Measurements from ENCODE around the gene PDLIM7. TPM values are rescaled to one million over a fixed set of nuclear protein-coding genes. Genes with fewer than 3 reads are reported as not detected.
"Not testable (repeated sequence)": the region's sequence is repeated elsewhere in the genome, so short reads cannot be mapped to it uniquely, and the experiment has no call there.

PDLIM7 gene
- 10 to 100 TPM; 41.2 to 42.2 TPM for total RNA-seq

GRCh38 chr5:177497292-177498012 lies at the start of gene PDLIM7:
Gene PDLIM7 (minus strand): TSS chr5:177497604. CDS start chr5:177496512, 1,092 bp downstream.
- CTCF ChIA-PET: interaction anchor here (0.5 to 7.0 kb wide), 8 partner anchors 11 to 563 kb away, joined by 3 to 72 read pairs (median 4); no protein-coding TSS in a partner anchor
- no peak within 1 kb of the TSS for H3K27ac Mint-ChIP-seq
- peak; percentile 96 for DNase-seq
- H3K9me3 Mint-ChIP-seq: no peaks in the 10 kb centered on the region
- H3K4me3 Mint-ChIP-seq: peak within 1 kb of the TSS; percentile 84
- peaks cover 35% of the 10 kb centered on the region for H3K4me1 Mint-ChIP-seq (ENCODE audit: low read depth)
- H3K27me3 Mint-ChIP-seq (ENCODE audit: low read depth): peaks cover 14% of the 10 kb centered on the region
- intact Hi-C loops (cut with micrococcal nuclease): loop anchor here (1.0 kb wide), 9 partner anchors 18 to 364 kb away; partner anchors contain the start of genes DBN1, FAM193B, GRK6 and NSD1
- H3K36me3 Mint-ChIP-seq (ENCODE audit: low read depth): no peaks in the 10 kb centered on the region

- H3K4me1 Mint-ChIP-seq (ENCODE audit: low read depth): peaks cover 22% of the 10 kb centered on the region
- peak; percentile 8 for DNase-seq
- no peaks in the 10 kb centered on the region for H3K9me3 Mint-ChIP-seq
- CTCF ChIA-PET: interaction anchor here (1.9 kb wide), 1 partner anchor 45 kb away, joined by 5 read pairs; no protein-coding TSS in a partner anchor
- H3K4me3 Mint-ChIP-seq: no peak overlapping the region
- peaks cover 7% of the 10 kb centered on the region for H3K36me3 Mint-ChIP-seq (ENCODE audit: low read depth)
- intact Hi-C loops (cut with micrococcal nuclease): no loop called here
- no peak overlapping the region for H3K27ac Mint-ChIP-seq
- H3K27me3 Mint-ChIP-seq (ENCODE audit: low read depth): no peaks in the 10 kb centered on the region
These were observed 48.9 kb upstream of the PDLIM7 start for GRCh38 chr5:177546258-177546741.

- Mint-ChIP-seq H3K4me1 (ENCODE audit: low read depth) (peaks cover 24% of the 10 kb centered on the region), H3K4me3 (no peak overlapping the region), H3K27ac (peak overlapping the region; percentile 30), H3K9me3 (no peaks in the 10 kb centered on the region), H3K36me3 (ENCODE audit: low read depth) (peaks cover 6% of the 10 kb centered on the region), H3K27me3 (ENCODE audit: low read depth) (no peaks in the 10 kb centered on the region)
- intact Hi-C loops (cut with micrococcal nuclease): no loop called here
- CTCF ChIA-PET: interaction anchor here (0.6 to 1.9 kb wide), 3 partner anchors 33 to 50 kb away, joined by 3 to 5 read pairs (median 4); no protein-coding TSS in a partner anchor
- no peak for DNase-seq
These were observed 48.3 kb upstream of the PDLIM7 start for GRCh38 chr5:177545487-177546257.

GRCh38 chr5:177542816-177543465 lies 45.5 kb upstream of the PDLIM7 start:
- intact Hi-C loops (cut with micrococcal nuclease): no loop called here
- CTCF ChIA-PET: interaction anchor here (0.8 kb wide), 1 partner anchor 14 kb away, joined by 3 read pairs; no protein-coding TSS in a partner anchor
- H3K27me3 Mint-ChIP-seq (ENCODE audit: low read depth): no peaks in the 10 kb centered on the region
- H3K4me3 Mint-ChIP-seq: no peak overlapping the region
- H3K36me3 Mint-ChIP-seq (ENCODE audit: low read depth): peaks cover 7% of the 10 kb centered on the region
- H3K9me3 Mint-ChIP-seq: no peaks in the 10 kb centered on the region
- no peak overlapping the region for H3K27ac Mint-ChIP-seq
- no peak for DNase-seq
- peaks cover 21% of the 10 kb centered on the region for H3K4me1 Mint-ChIP-seq (ENCODE audit: low read depth)

- H3K27me3 Mint-ChIP-seq (ENCODE audit: low read depth): no peaks in the 10 kb centered on the region
- DNase-seq: no peak
- peaks cover 9% of the 10 kb centered on the region for H3K36me3 Mint-ChIP-seq (ENCODE audit: low read depth)
- H3K27ac Mint-ChIP-seq: no peak overlapping the region
- H3K4me1 Mint-ChIP-seq (ENCODE audit: low read depth): peaks cover 7% of the 10 kb centered on the region
- CTCF ChIA-PET: interaction anchor here (1.2 kb wide), 1 partner anchor 12 kb away, joined by 6 read pairs; no protein-coding TSS in a partner anchor
- intact Hi-C loops (cut with micrococcal nuclease): no loop called here
- H3K4me3 Mint-ChIP-seq: no peak overlapping the region
- H3K9me3 Mint-ChIP-seq: no peaks in the 10 kb centered on the region
These were observed 43.0 kb upstream of the PDLIM7 start for GRCh38 chr5:177540438-177540837.

GRCh38 chr5:177539411-177539810 lies 42.0 kb upstream of the PDLIM7 start:
- H3K27ac Mint-ChIP-seq: no peak overlapping the region

GRCh38 chr5:177538876-177539275 lies 41.5 kb upstream of the PDLIM7 start:
- intact Hi-C loops (cut with micrococcal nuclease): no loop called here
- peaks cover 9% of the 10 kb centered on the region for H3K36me3 Mint-ChIP-seq (ENCODE audit: low read depth)

More at GRCh38 chr5:177539411-177539810, 42.0 kb upstream of the PDLIM7 start:
- intact Hi-C loops (cut with micrococcal nuclease): no loop called here
- H3K36me3 Mint-ChIP-seq (ENCODE audit: low read depth): peaks cover 9% of the 10 kb centered on the region
- H3K27me3 Mint-ChIP-seq (ENCODE audit: low read depth): no peaks in the 10 kb centered on the region
- no peak overlapping the region for H3K4me3 Mint-ChIP-seq
- H3K9me3 Mint-ChIP-seq: no peaks in the 10 kb centered on the region
- peaks cover 4% of the 10 kb centered on the region for H3K4me1 Mint-ChIP-seq (ENCODE audit: low read depth)
- no peak for DNase-seq
- CTCF ChIA-PET: interaction anchor here (1.2 kb wide), 1 partner anchor 11 kb away, joined by 6 read pairs; no protein-coding TSS in a partner anchor

GRCh38 chr5:177537389-177538361 lies 40.3 kb upstream of the PDLIM7 start:
- CTCF ChIA-PET: interaction anchor here (1.3 kb wide), 1 partner anchor 36 kb away, joined by 4 read pairs; no protein-coding TSS in a partner anchor
- peaks cover 2% of the 10 kb centered on the region for H3K4me1 Mint-ChIP-seq (ENCODE audit: low read depth)
- no peaks in the 10 kb centered on the region for H3K27me3 Mint-ChIP-seq (ENCODE audit: low read depth)
- no peaks in the 10 kb centered on the region for H3K9me3 Mint-ChIP-seq
- no peak overlapping the region for H3K4me3 Mint-ChIP-seq
- DNase-seq: no peak
- intact Hi-C loops (cut with micrococcal nuclease): no loop called here
- H3K27ac Mint-ChIP-seq: no peak overlapping the region
- peaks cover 9% of the 10 kb centered on the region for H3K36me3 Mint-ChIP-seq (ENCODE audit: low read depth)

More at GRCh38 chr5:177538876-177539275, 41.5 kb upstream of the PDLIM7 start:
- Mint-ChIP-seq H3K27ac (no peak overlapping the region), H3K27me3 (ENCODE audit: low read depth) (no peaks in the 10 kb centered on the region), H3K4me1 (ENCODE audit: low read depth) (peaks cover 2% of the 10 kb centered on the region), H3K4me3 (no peak overlapping the region), H3K9me3 (no peaks in the 10 kb centered on the region)
- DNase-seq: no peak
- CTCF ChIA-PET: no interaction called here

GRCh38 chr5:177536386-177536785 lies 39.0 kb upstream of the PDLIM7 start:
- Mint-ChIP-seq H3K36me3 (ENCODE audit: low read depth) (peaks cover 12% of the 10 kb centered on the region), H3K27ac (no peak overlapping the region)
- intact Hi-C loops (cut with micrococcal nuclease): no loop called here

GRCh38 chr5:177535125-177535524 lies 37.7 kb upstream of the PDLIM7 start:
- H3K4me1 Mint-ChIP-seq (ENCODE audit: low read depth): no peaks in the 10 kb centered on the region
- H3K27me3 Mint-ChIP-seq (ENCODE audit: low read depth): no peaks in the 10 kb centered on the region
- H3K4me3 Mint-ChIP-seq: no peak overlapping the region
- no peak for DNase-seq
- CTCF ChIA-PET: interaction anchor here (0.7 kb wide), 1 partner anchor 428 kb away, joined by 3 read pairs; no protein-coding TSS in a partner anchor
- H3K9me3 Mint-ChIP-seq: no peaks in the 10 kb centered on the region
- H3K36me3 Mint-ChIP-seq (ENCODE audit: low read depth): peaks cover 12% of the 10 kb centered on the region
- intact Hi-C loops (cut with micrococcal nuclease): no loop called here
- no peak overlapping the region for H3K27ac Mint-ChIP-seq

More at GRCh38 chr5:177536386-177536785, 39.0 kb upstream of the PDLIM7 start:
- Mint-ChIP-seq H3K27me3 (ENCODE audit: low read depth) (no peaks in the 10 kb centered on the region), H3K4me3 (no peak overlapping the region), H3K4me1 (ENCODE audit: low read depth) (peaks cover 2% of the 10 kb centered on the region), H3K9me3 (no peaks in the 10 kb centered on the region)
- CTCF ChIA-PET: no interaction called here
- DNase-seq: no peak

- H3K4me1 Mint-ChIP-seq (ENCODE audit: low read depth); H3K9me3 Mint-ChIP-seq; intact Hi-C loops (cut with micrococcal nuclease); CTCF ChIA-PET; H3K27ac Mint-ChIP-seq; DNase-seq; H3K27me3 Mint-ChIP-seq (ENCODE audit: low read depth); H3K4me3 Mint-ChIP-seq: not testable (repeated sequence)
- peaks cover 14% of the 10 kb centered on the region for H3K36me3 Mint-ChIP-seq (ENCODE audit: low read depth)
These were observed 37.0 kb upstream of the PDLIM7 start for GRCh38 chr5:177534433-177534832.

Measured in activated naive CD4-positive, alpha-beta T cell treated with anti-CD3 and anti-CD28 coated beads for 36 hours (primary cell).